Upper lobe of right lung (tissue), 1 donor: ENCODE measurements around the gene SLC30A9. TPM values are rescaled to one million over a fixed set of nuclear protein-coding genes. Genes with fewer than 3 reads are reported as not detected.

ENCODE experiments used
- ATAC-seq: fragments of 200-7000 bp; cut with Tn5 transposase; one replicate; pipeline ENCODE4 v1.9.1; 2020; ENCODE audit warnings: mild to moderate bottlenecking, moderate library complexity
- DNase-seq: peaks from one replicate; pipeline ENCODE4 v3.0.0-alpha.2; 2020
- H3K27ac ChIP-seq: fragments of 200-600 bp; one replicate; pipeline ENCODE4 v1.8.0; 2022
- H3K27me3 ChIP-seq: fragments of 200-600 bp; one replicate; pipeline ENCODE4 v1.8.0; 2022; ENCODE audit warnings: mild to moderate bottlenecking
- H3K36me3 ChIP-seq: fragments of 200-600 bp; one replicate; pipeline ENCODE4 v1.8.0; 2022
- H3K4me1 ChIP-seq: fragments of 200-600 bp; one replicate; pipeline ENCODE4 v1.8.0; 2022
- H3K4me3 ChIP-seq: fragments of 200-600 bp; one replicate; pipeline ENCODE4 v1.8.0; 2022; ENCODE audit warnings: mild to moderate bottlenecking
- H3K9me3 ChIP-seq: fragments of 200-600 bp; one replicate; pipeline ENCODE4 v1.8.0; 2022
- CTCF ChIP-seq: fragments of 200-600 bp; IDR thresholded peaks from one replicate; pipeline ENCODE4 v1.8.0; 2022; ENCODE audit warnings: antibody characterized with exemption
- intact Hi-C: fragments of 100-400 bp; cut with DNase I; formaldehyde crosslinking; loops from one replicate; pipeline ENCODE4 v1.11.0; 2022
- total RNA-seq: library from RNA; stranded (reverse); fragmentation: NEBNext Ultra II Directional; extraction: Animal tissue kit (Norgen Biotek cat#: 25700); gene quantifications from one replicate; pipeline ENCODE4 v1.2.1, GENCODE V29; 2021
- donor health status: DM: no; HTN: yes; CAD: no; lungs with severe emphysema.

The SLC30A9 gene
- total RNA-seq, 1 donor from 2014 or later, result 42.5 TPM

GRCh38 chr4:41999321-41999720 lies 9.0 kb downstream of the SLC30A9 start:
- Histone ChIP-seq H3K36me3 (peaks cover 19% of the 10 kb centered on the region), H3K27ac (no peak overlapping the region), H3K4me3 (no peak overlapping the region), H3K4me1 (no peaks in the 10 kb centered on the region), H3K27me3 (no peaks in the 10 kb centered on the region), H3K9me3 (no peaks in the 10 kb centered on the region)
- no peak for DNase-seq
- no peak for TF ChIP-seq CTCF
- intact Hi-C loops, result no loop called here
- ATAC-seq, result no peak

GRCh38 chr4:42008011-42008786 lies 17.9 kb downstream of the SLC30A9 start:
- no peak for TF ChIP-seq CTCF
- H3K4me1 ChIP-seq, result no peaks in the 10 kb centered on the region
- H3K4me3 ChIP-seq, result no peak overlapping the region
- no peak overlapping the region for H3K27ac ChIP-seq
- H3K9me3 ChIP-seq, result no peaks in the 10 kb centered on the region
- H3K36me3 ChIP-seq, result peaks cover 22% of the 10 kb centered on the region
- DNase-seq, result no peak
- intact Hi-C loops, result no loop called here
- ATAC-seq, result no peak
- no peaks in the 10 kb centered on the region for H3K27me3 ChIP-seq

DNA sequence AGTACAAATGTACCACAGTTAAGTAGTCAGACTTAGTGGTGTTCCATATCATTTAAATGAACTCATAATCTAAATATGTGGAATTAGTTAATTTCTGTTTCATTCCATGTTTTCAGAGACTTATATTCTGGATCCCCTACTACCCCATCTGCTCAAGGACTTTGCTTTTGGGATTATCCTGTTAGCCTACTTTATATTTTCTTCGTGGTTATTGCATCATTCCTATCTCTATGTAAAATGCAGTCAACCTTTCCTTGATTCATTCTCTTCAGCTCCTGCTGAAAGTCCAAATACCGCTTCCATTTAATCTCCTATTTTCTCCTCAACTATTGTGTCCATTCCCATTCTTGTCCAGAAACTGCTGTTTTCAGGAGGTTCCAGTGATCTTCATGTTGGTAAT lies 25.1 kb downstream of the SLC30A9 start:
- Histone ChIP-seq H3K9me3 (no peaks in the 10 kb centered on the region), H3K27ac (no peak overlapping the region), H3K4me1 (no peaks in the 10 kb centered on the region), H3K27me3 (no peaks in the 10 kb centered on the region), H3K4me3 (no peak overlapping the region), H3K36me3 (peaks cover 5% of the 10 kb centered on the region)
- intact Hi-C loops, result no loop called here
- DNase-seq (no peak), ATAC-seq (no peak)
- TF ChIP-seq CTCF, result no peak

DNA sequence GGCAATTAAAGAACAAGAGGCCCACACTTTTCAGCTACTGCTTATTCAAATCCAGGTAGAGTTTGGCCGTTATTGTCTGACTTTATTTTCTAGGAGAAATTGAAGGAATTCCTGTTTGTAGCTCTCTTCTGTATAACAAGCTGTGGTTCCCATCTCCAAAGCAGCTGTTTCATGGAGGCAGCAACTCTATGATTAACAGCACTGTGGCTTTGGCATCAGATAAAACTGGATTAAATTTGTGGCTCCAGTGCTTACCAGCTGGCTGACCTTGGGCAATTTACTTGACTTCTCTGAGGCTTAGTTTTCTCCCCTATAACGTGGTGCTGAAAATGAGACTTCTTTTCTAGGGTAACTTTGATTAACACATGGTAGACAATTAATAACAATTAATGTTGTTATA lies 28.1 kb downstream of the SLC30A9 start:
- Histone ChIP-seq H3K9me3 (no peaks in the 10 kb centered on the region), H3K27ac (no peak overlapping the region), H3K36me3 (peaks cover 22% of the 10 kb centered on the region), H3K27me3 (no peaks in the 10 kb centered on the region), H3K4me1 (no peaks in the 10 kb centered on the region), H3K4me3 (no peak overlapping the region)
- intact Hi-C loops, result no loop called here
- no peak for ATAC-seq
- no peak for DNase-seq
- TF ChIP-seq CTCF, result no peak

DNA sequence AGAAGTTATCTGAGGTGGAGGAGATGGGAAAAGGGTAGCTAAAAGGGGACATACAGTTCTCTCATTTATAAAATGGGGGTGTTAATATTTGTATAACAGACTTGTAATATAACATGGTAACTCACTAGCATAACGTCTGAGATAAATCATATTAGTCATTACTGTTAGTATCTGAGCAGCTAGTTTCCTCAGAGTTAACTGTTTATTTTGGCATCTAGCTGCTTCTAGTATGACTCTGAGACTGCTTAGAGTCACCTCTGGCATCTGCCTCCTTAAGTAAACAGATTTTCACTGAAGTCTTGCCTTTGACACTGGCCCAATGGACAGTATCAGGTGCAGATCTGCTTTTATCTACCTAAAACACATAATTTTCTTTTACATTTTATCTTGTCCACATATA lies 58.1 kb downstream of the SLC30A9 start:
- DNase-seq (no peak), ATAC-seq (no peak)
- no peak for TF ChIP-seq CTCF
- no peaks in the 10 kb centered on the region for H3K27me3 ChIP-seq
- no peak overlapping the region for H3K27ac ChIP-seq
- H3K9me3 ChIP-seq, result no peaks in the 10 kb centered on the region
- intact Hi-C loops, result no loop called here
- peaks cover 37% of the 10 kb centered on the region for H3K36me3 ChIP-seq
- no peak overlapping the region for H3K4me3 ChIP-seq
- H3K4me1 ChIP-seq, result no peaks in the 10 kb centered on the region
